NT2/D1 (cell line): ENCODE data around the gene KRT80.

Source experiments
- DNase-seq: peaks from one replicate; pipeline ENCODE4 v3.0.0-alpha.2; 2011; ENCODE audit warnings: low read depth, low spot score
- H3K27me3 ChIP-seq: 2 replicates; pipeline ENCODE4 v1.6.0; 2011; ENCODE audit warnings: mild to moderate bottlenecking; ENCODE audit not compliant: insufficient read length, insufficient read depth
- H3K36me3 ChIP-seq: 2 replicates; pipeline ENCODE4 v1.6.1; 2011; ENCODE audit warnings: mild to moderate bottlenecking, low read length, mixed read lengths; ENCODE audit not compliant: insufficient read depth, insufficient read length
- H3K4me1 ChIP-seq: 2 replicates; pipeline ENCODE4 v1.5.1; 2011; ENCODE audit not compliant: insufficient read depth, insufficient read length
- H3K4me3 ChIP-seq: 2 replicates; pipeline ENCODE4 v1.5.1; 2011; ENCODE audit warnings: low read depth; ENCODE audit not compliant: insufficient read length
- H3K9ac ChIP-seq: 2 replicates; pipeline ENCODE4 v1.6.0; 2011; ENCODE audit warnings: low read depth; ENCODE audit not compliant: insufficient read length
- H3K9me3 ChIP-seq: 2 replicates; pipeline ENCODE4 v1.5.1; 2011; ENCODE audit warnings: mild to moderate bottlenecking, low read length; ENCODE audit not compliant: insufficient read depth
- SUZ12 ChIP-seq: IDR thresholded peaks from 2 replicates; pipeline ENCODE4 v1.6.1; 2011; ENCODE audit not compliant: insufficient read length, insufficient read depth; ENCODE audit errors: extremely low read depth
- YY1 ChIP-seq: IDR thresholded peaks from 2 replicates; pipeline ENCODE4 v1.6.1; 2011; ENCODE audit not compliant: insufficient read length, insufficient read depth
- ZNF274 ChIP-seq: IDR thresholded peaks from 2 replicates; pipeline ENCODE4 v1.6.1; 2011; ENCODE audit warnings: mild to moderate bottlenecking, low read depth, low read length

Gene KRT80

GRCh38 chr12:52121824-52122539 is 69.8 kb downstream of the KRT80 start:
- no peak overlapping the region for H3K4me3 ChIP-seq
- peak overlapping the region; percentile 28 for H3K9ac ChIP-seq

GRCh38 chr12:52120951-52121823 is 70.6 kb downstream of the KRT80 start:
- Histone ChIP-seq H3K9me3 (no peaks in the 10 kb centered on the region), H3K36me3 (no peaks in the 10 kb centered on the region), H3K4me3 (no peak overlapping the region), H3K4me1 (peaks cover 43% of the 10 kb centered on the region), H3K27me3 (no peaks in the 10 kb centered on the region), H3K9ac (peak overlapping the region; percentile 12)
- DNase-seq: no peak
- TF ChIP-seq YY1 (no peak), ZNF274 (no peak), SUZ12 (no peak)

More at GRCh38 chr12:52121824-52122539, 69.8 kb downstream of the KRT80 start:
- TF ChIP-seq ZNF274: no peak
- TF ChIP-seq YY1: no peak
- TF ChIP-seq SUZ12: no peak
- no peaks in the 10 kb centered on the region for H3K36me3 ChIP-seq
- peaks cover 51% of the 10 kb centered on the region for H3K4me1 ChIP-seq
- H3K9me3 ChIP-seq: no peaks in the 10 kb centered on the region
- no peak for DNase-seq
- no peaks in the 10 kb centered on the region for H3K27me3 ChIP-seq

GRCh38 chr12:52119398-52120254 is 72.2 kb downstream of the KRT80 start:
- H3K4me3 ChIP-seq: no peak overlapping the region
- DNase-seq: peak; percentile 75
- H3K4me1 ChIP-seq: peaks cover 30% of the 10 kb centered on the region
- no peak for TF ChIP-seq SUZ12
- no peak for TF ChIP-seq YY1
- TF ChIP-seq ZNF274: no peak
- no peaks in the 10 kb centered on the region for H3K36me3 ChIP-seq
- no peaks in the 10 kb centered on the region for H3K27me3 ChIP-seq
- no peaks in the 10 kb centered on the region for H3K9me3 ChIP-seq
- peak overlapping the region; percentile 47 for H3K9ac ChIP-seq
